DND-41 (cell line): ENCODE data around the gene NHEJ1.

Experiments used
- CTCF ChIP-seq: IDR thresholded peaks from 2 replicates; pipeline ENCODE4 v1.5.1; 2012; ENCODE audit warnings: borderline replicate concordance, low read length, moderate library complexity, mild to moderate bottlenecking; ENCODE audit not compliant: poor library complexity, severe bottlenecking; ENCODE audit errors: extremely low read depth
- EZH2 ChIP-seq: IDR thresholded peaks from 3 replicates; pipeline ENCODE4 v1.6.1; 2012; ENCODE audit warnings: borderline replicate concordance, low read depth, mild to moderate bottlenecking, moderate library complexity, low read length, inconsistent platforms; ENCODE audit not compliant: severe bottlenecking

GRCh38 chr2:219090436-219091299 lies 69.9 kb downstream of the NHEJ1 start:
- TF ChIP-seq CTCF (no peak), EZH2 (no peak)
